Measurements from ENCODE around the gene HDAC9.

The HDAC9 gene

GRCh38 chr7:18777314-18777713 lies 281.8 kb downstream of the HDAC9 start:
- Histone ChIP-seq H3K4me1 (ENCODE audit: control insufficient read depth, insufficient read depth, low read length) (no peaks in the 10 kb centered on the region), H3K27me3 (ENCODE audit: control insufficient read depth, insufficient read depth, low read length) (no peaks in the 10 kb centered on the region), H3K9me3 (ENCODE audit: control insufficient read depth, insufficient read depth, low read length) (no peaks in the 10 kb centered on the region), H3K36me3 (ENCODE audit: control insufficient read depth, insufficient read depth, low read length) (no peaks in the 10 kb centered on the region), H3K4me3 (ENCODE audit: low read length) (no peak overlapping the region), H3K27ac (ENCODE audit: low read length) (no peak overlapping the region)
- no peak for DNase-seq (ENCODE audit: low read depth, low spot score)
- no CpG with 5 or more reads among the region's 2 CpGs for WGBS (ENCODE audit: insufficient coverage, insufficient read length)

GRCh38 chr7:18778594-18778993 lies 283.0 kb downstream of the HDAC9 start:
- Histone ChIP-seq H3K9me3 (ENCODE audit: control insufficient read depth, insufficient read depth, low read length) (no peaks in the 10 kb centered on the region), H3K36me3 (ENCODE audit: control insufficient read depth, insufficient read depth, low read length) (no peaks in the 10 kb centered on the region), H3K27ac (ENCODE audit: low read length) (no peak overlapping the region), H3K4me1 (ENCODE audit: control insufficient read depth, insufficient read depth, low read length) (no peaks in the 10 kb centered on the region), H3K27me3 (ENCODE audit: control insufficient read depth, insufficient read depth, low read length) (no peaks in the 10 kb centered on the region), H3K4me3 (ENCODE audit: low read length) (no peak overlapping the region)
- DNase-seq (ENCODE audit: low read depth, low spot score), result no peak
- WGBS (ENCODE audit: insufficient coverage, insufficient read length), result no CpG with 5 or more reads among the region's 3 CpGs

GRCh38 chr7:18780266-18780665 lies 284.7 kb downstream of the HDAC9 start:
- no peak for DNase-seq (ENCODE audit: low read depth, low spot score)
- Histone ChIP-seq H3K27me3 (ENCODE audit: control insufficient read depth, insufficient read depth, low read length) (no peaks in the 10 kb centered on the region), H3K4me3 (ENCODE audit: low read length) (no peak overlapping the region), H3K36me3 (ENCODE audit: control insufficient read depth, insufficient read depth, low read length) (no peaks in the 10 kb centered on the region), H3K9me3 (ENCODE audit: control insufficient read depth, insufficient read depth, low read length) (no peaks in the 10 kb centered on the region), H3K27ac (ENCODE audit: low read length) (no peak overlapping the region), H3K4me1 (ENCODE audit: control insufficient read depth, insufficient read depth, low read length) (no peaks in the 10 kb centered on the region)

- no peaks in the 10 kb centered on the region for H3K4me1 ChIP-seq (ENCODE audit: control insufficient read depth, insufficient read depth, low read length)
- no peaks in the 10 kb centered on the region for H3K36me3 ChIP-seq (ENCODE audit: control insufficient read depth, insufficient read depth, low read length)
- H3K27me3 ChIP-seq (ENCODE audit: control insufficient read depth, insufficient read depth, low read length), result no peaks in the 10 kb centered on the region
- no CpG with 5 or more reads among the region's 3 CpGs for WGBS (ENCODE audit: insufficient coverage, insufficient read length)
- H3K4me3 ChIP-seq (ENCODE audit: low read length), result no peak overlapping the region
- H3K27ac ChIP-seq (ENCODE audit: low read length), result no peak overlapping the region
- no peak for DNase-seq (ENCODE audit: low read depth, low spot score)
- no peaks in the 10 kb centered on the region for H3K9me3 ChIP-seq (ENCODE audit: control insufficient read depth, insufficient read depth, low read length)
Observed at GRCh38 chr7:18780938-18781337, 285.4 kb downstream of the HDAC9 start.

- H3K9me3 ChIP-seq (ENCODE audit: control insufficient read depth, insufficient read depth, low read length), result no peaks in the 10 kb centered on the region
- H3K36me3 ChIP-seq (ENCODE audit: control insufficient read depth, insufficient read depth, low read length), result no peaks in the 10 kb centered on the region
- H3K27me3 ChIP-seq (ENCODE audit: control insufficient read depth, insufficient read depth, low read length), result no peaks in the 10 kb centered on the region
- H3K4me1 ChIP-seq (ENCODE audit: control insufficient read depth, insufficient read depth, low read length), result no peaks in the 10 kb centered on the region
- no peak overlapping the region for H3K4me3 ChIP-seq (ENCODE audit: low read length)
- no peak overlapping the region for H3K27ac ChIP-seq (ENCODE audit: low read length)
- whole genome bisulfite sequencing (ENCODE audit: insufficient coverage, insufficient read length), result no CpG with 5 or more reads among the region's 5 CpGs
- DNase-seq (ENCODE audit: low read depth, low spot score), result no peak
Observed at GRCh38 chr7:18786196-18786727, 290.7 kb downstream of the HDAC9 start.

- Histone ChIP-seq H3K27me3 (ENCODE audit: control insufficient read depth, insufficient read depth, low read length) (no peaks in the 10 kb centered on the region), H3K9me3 (ENCODE audit: control insufficient read depth, insufficient read depth, low read length) (no peaks in the 10 kb centered on the region), H3K36me3 (ENCODE audit: control insufficient read depth, insufficient read depth, low read length) (no peaks in the 10 kb centered on the region), H3K4me1 (ENCODE audit: control insufficient read depth, insufficient read depth, low read length) (no peaks in the 10 kb centered on the region), H3K27ac (ENCODE audit: low read length) (no peak overlapping the region), H3K4me3 (ENCODE audit: low read length) (no peak overlapping the region)
- no peak for DNase-seq (ENCODE audit: low read depth, low spot score)
- no CpG with 5 or more reads among the region's 2 CpGs for WGBS (ENCODE audit: insufficient coverage, insufficient read length)
Observed at GRCh38 chr7:18786796-18787195, 291.2 kb downstream of the HDAC9 start.

- Histone ChIP-seq H3K27ac (ENCODE audit: low read length) (no peak overlapping the region), H3K4me1 (ENCODE audit: control insufficient read depth, insufficient read depth, low read length) (no peaks in the 10 kb centered on the region), H3K27me3 (ENCODE audit: control insufficient read depth, insufficient read depth, low read length) (no peaks in the 10 kb centered on the region), H3K36me3 (ENCODE audit: control insufficient read depth, insufficient read depth, low read length) (no peaks in the 10 kb centered on the region), H3K4me3 (ENCODE audit: low read length) (no peak overlapping the region), H3K9me3 (ENCODE audit: control insufficient read depth, insufficient read depth, low read length) (no peaks in the 10 kb centered on the region)
- DNase-seq (ENCODE audit: low read depth, low spot score), result no peak
- WGBS (ENCODE audit: insufficient coverage, insufficient read length), result no CpG with 5 or more reads among the region's 2 CpGs
Observed at GRCh38 chr7:18788026-18788425, 292.5 kb downstream of the HDAC9 start.

GRCh38 chr7:18792871-18793595 lies 297.5 kb downstream of the HDAC9 start:
- WGBS (ENCODE audit: insufficient coverage, insufficient read length), result 100% methylated on average over 5 of the region's 13 CpGs
- no peak overlapping the region for H3K4me3 ChIP-seq (ENCODE audit: low read length)
- no peaks in the 10 kb centered on the region for H3K36me3 ChIP-seq (ENCODE audit: control insufficient read depth, insufficient read depth, low read length)
- H3K4me1 ChIP-seq (ENCODE audit: control insufficient read depth, insufficient read depth, low read length), result 0 out of 2 replicates have a peak, but pooled peaks cover 1% of the 10 kb centered on the region
- no peaks in the 10 kb centered on the region for H3K9me3 ChIP-seq (ENCODE audit: control insufficient read depth, insufficient read depth, low read length)
- no peaks in the 10 kb centered on the region for H3K27me3 ChIP-seq (ENCODE audit: control insufficient read depth, insufficient read depth, low read length)
- H3K27ac ChIP-seq (ENCODE audit: low read length), result no peak overlapping the region
- DNase-seq (ENCODE audit: low read depth, low spot score), result no peak

- Histone ChIP-seq H3K4me3 (ENCODE audit: low read length) (no peak overlapping the region), H3K36me3 (ENCODE audit: control insufficient read depth, insufficient read depth, low read length) (no peaks in the 10 kb centered on the region), H3K27me3 (ENCODE audit: control insufficient read depth, insufficient read depth, low read length) (no peaks in the 10 kb centered on the region), H3K9me3 (ENCODE audit: control insufficient read depth, insufficient read depth, low read length) (no peaks in the 10 kb centered on the region), H3K4me1 (ENCODE audit: control insufficient read depth, insufficient read depth, low read length) (0 out of 2 replicates have a peak, but pooled peaks cover 1% of the 10 kb centered on the region), H3K27ac (ENCODE audit: low read length) (no peak overlapping the region)
- no peak for DNase-seq (ENCODE audit: low read depth, low spot score)
Observed at GRCh38 chr7:18796216-18796615, 300.7 kb downstream of the HDAC9 start.

GRCh38 chr7:18798088-18798906 lies 302.7 kb downstream of the HDAC9 start:
- no peak for DNase-seq (ENCODE audit: low read depth, low spot score)
- no peak overlapping the region for H3K27ac ChIP-seq (ENCODE audit: low read length)
- H3K4me3 ChIP-seq (ENCODE audit: low read length), result no peak overlapping the region
- no peaks in the 10 kb centered on the region for H3K9me3 ChIP-seq (ENCODE audit: control insufficient read depth, insufficient read depth, low read length)
- 0 out of 2 replicates have a peak, but pooled peaks cover 1% of the 10 kb centered on the region for H3K4me1 ChIP-seq (ENCODE audit: control insufficient read depth, insufficient read depth, low read length)
- H3K27me3 ChIP-seq (ENCODE audit: control insufficient read depth, insufficient read depth, low read length), result no peaks in the 10 kb centered on the region
- WGBS (ENCODE audit: insufficient coverage, insufficient read length), result no CpG with 5 or more reads among the region's 3 CpGs
- H3K36me3 ChIP-seq (ENCODE audit: control insufficient read depth, insufficient read depth, low read length), result no peaks in the 10 kb centered on the region
